WTC11 (cell line): ENCODE data around the gene NLRP1. TPM values are rescaled to one million over a fixed set of nuclear protein-coding genes. Genes with fewer than 3 reads are reported as not detected.

ENCODE experiments used
- ATAC-seq: fragments of 200-7000 bp; cut with Tn5 transposase; 2 replicates; pipeline ENCODE4 v1.10.0; 2021; ENCODE audit warnings: mild to moderate bottlenecking, moderate library complexity
- CTCF ChIA-PET: fragments of 300-600 bp; sonication (Branson Sonifier 250); formaldehyde crosslinking; loops from one replicate; lab custom pipeline; 2021; ENCODE audit warnings: antibody characterized with exemption; lab: Charles Lee
- POLR2A ChIA-PET: fragments of 350-600 bp; sonication (Branson Sonifier 250); formaldehyde crosslinking; loops from one replicate; lab custom pipeline; 2021; ENCODE audit warnings: antibody characterized with exemption; lab: Charles Lee
- DNase-seq: peaks from one replicate; pipeline ENCODE4 v3.0.0; 2021; ENCODE audit warnings: low spot score
- H3K27ac Mint-ChIP-seq: 2 replicates; pipeline ENCODE4 v1.8.0; 2021; ENCODE audit warnings: mixed read lengths
- H3K27me3 Mint-ChIP-seq: 2 replicates; pipeline ENCODE4 v1.8.0; 2021; ENCODE audit warnings: low read depth, mild to moderate bottlenecking, moderate library complexity, mixed read lengths
- H3K36me3 Mint-ChIP-seq: 2 replicates; pipeline ENCODE4 v1.8.0; 2021; ENCODE audit warnings: mixed read lengths
- H3K4me1 Mint-ChIP-seq: 2 replicates; pipeline ENCODE4 v1.8.0; 2022; ENCODE audit warnings: mixed read lengths
- H3K4me3 Mint-ChIP-seq: 2 replicates; pipeline ENCODE4 v1.8.0; 2021; ENCODE audit warnings: mild to moderate bottlenecking, moderate library complexity, mixed read lengths
- H3K9me3 Mint-ChIP-seq: 2 replicates; pipeline ENCODE4 v1.8.0; 2021; ENCODE audit warnings: mixed read lengths
- ATF1 ChIP-seq: sonication (generic); formaldehyde crosslinking; IDR thresholded peaks from 2 replicates; pipeline ENCODE4 v1.8.1; 2023; ENCODE audit warnings: mild to moderate bottlenecking, moderate library complexity, missing genetic modification reagents
- EMX1 ChIP-seq: fragments of 250-450 bp; sonication (Bioruptor Pico); IDR thresholded peaks from 2 replicates; pipeline ENCODE4 v1.8.0; 2021; ENCODE audit warnings: mild to moderate bottlenecking
- FOXK1 ChIP-seq: sonication (generic); formaldehyde crosslinking; IDR thresholded peaks from 2 replicates; pipeline ENCODE4 v1.8.0; 2022; ENCODE audit warnings: mild to moderate bottlenecking, moderate library complexity, missing genetic modification reagents
- GABPB1 ChIP-seq: sonication (generic); formaldehyde crosslinking; IDR thresholded peaks from 2 replicates; pipeline ENCODE4 v1.8.1; 2023; ENCODE audit warnings: mild to moderate bottlenecking, missing genetic modification reagents
- ZNF232 ChIP-seq: sonication (generic); formaldehyde crosslinking; IDR thresholded peaks from 2 replicates; pipeline ENCODE4 v1.8.0; 2022; ENCODE audit warnings: mild to moderate bottlenecking, missing genetic modification reagents
- total RNA-seq: library from RNA; stranded (reverse); gene quantifications from 3 replicates; pipeline ENCODE4 v1.2.3, GENCODE V29; 2021
- TF ChIP-seq, protein P1 (sequence below): sonication (generic); formaldehyde crosslinking; IDR thresholded peaks from 2 replicates; pipeline ENCODE4 v1.8.0; 2022; ENCODE audit warnings: mild to moderate bottlenecking, missing genetic modification reagents
- TF ChIP-seq, protein P2 (sequence below): sonication (generic); formaldehyde crosslinking; IDR thresholded peaks from 2 replicates; pipeline ENCODE4 v1.8.0; 2022; ENCODE audit warnings: missing genetic modification reagents
- TF ChIP-seq, protein P3 (sequence below): fragments of 250-450 bp; sonication (Bioruptor Pico); conservative IDR thresholded peaks from 2 replicates; pipeline ENCODE4 v1.9.0; 2021; ENCODE audit warnings: mild to moderate bottlenecking
- TF ChIP-seq, protein P4 (sequence below): fragments of 250-450 bp; sonication (Bioruptor Pico); IDR thresholded peaks from 2 replicates; pipeline ENCODE4 v2.1.2; 2022; ENCODE audit warnings: mild to moderate bottlenecking, moderate library complexity
- TF ChIP-seq, protein P5 (sequence below): sonication (generic); formaldehyde crosslinking; conservative IDR thresholded peaks from 2 replicates; pipeline ENCODE4 v1.8.1; 2023; ENCODE audit warnings: mild to moderate bottlenecking, low read depth, missing genetic modification reagents, moderate library complexity
- TF ChIP-seq, protein P6 (sequence below): sonication (generic); formaldehyde crosslinking; IDR thresholded peaks from 2 replicates; pipeline ENCODE4 v1.8.0; 2023; ENCODE audit warnings: missing genetic modification reagents, mild to moderate bottlenecking, borderline replicate concordance

The NLRP1 gene
- total RNA-seq, 1 experiment from 2014 or later, result 17.6 TPM

DNA sequence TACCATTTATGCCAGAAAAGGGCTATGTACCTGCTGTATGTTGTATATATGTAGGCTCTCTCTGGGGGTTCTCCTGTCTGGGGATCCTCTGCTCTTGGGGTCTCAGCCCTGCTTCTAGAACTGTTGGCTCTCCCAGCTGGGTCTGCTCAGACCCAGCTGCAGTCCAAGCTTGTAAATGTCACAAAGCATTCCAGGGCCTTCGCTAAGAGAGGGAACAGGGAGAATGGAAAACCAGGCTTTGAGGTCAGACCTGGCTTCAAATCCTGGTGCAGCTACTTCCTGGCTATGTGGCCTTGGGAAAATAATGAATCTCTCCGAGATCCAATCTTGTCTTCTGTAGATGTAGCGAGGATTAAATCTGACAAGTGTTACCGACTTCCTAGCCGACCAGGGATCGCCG is 44.0 kb downstream of the NLRP1 start:
- Mint-ChIP-seq H3K27ac (no peak overlapping the region), H3K36me3 (no peaks in the 10 kb centered on the region), H3K4me3 (no peak overlapping the region), H3K4me1 (peaks cover 9% of the 10 kb centered on the region), H3K9me3 (no peaks in the 10 kb centered on the region), H3K27me3 (peaks cover 2% of the 10 kb centered on the region; the same call in 1 of the 2 replicates)
- ChIA-PET POLR2A (no interaction called here), CTCF (no interaction called here)
- DNase-seq (no peak), ATAC-seq (no peak)
- TF ChIP-seq, protein P1, sequence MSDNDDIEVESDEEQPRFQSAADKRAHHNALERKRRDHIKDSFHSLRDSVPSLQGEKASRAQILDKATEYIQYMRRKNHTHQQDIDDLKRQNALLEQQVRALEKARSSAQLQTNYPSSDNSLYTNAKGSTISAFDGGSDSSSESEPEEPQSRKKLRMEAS, result no peak
- TF ChIP-seq, protein P2, sequence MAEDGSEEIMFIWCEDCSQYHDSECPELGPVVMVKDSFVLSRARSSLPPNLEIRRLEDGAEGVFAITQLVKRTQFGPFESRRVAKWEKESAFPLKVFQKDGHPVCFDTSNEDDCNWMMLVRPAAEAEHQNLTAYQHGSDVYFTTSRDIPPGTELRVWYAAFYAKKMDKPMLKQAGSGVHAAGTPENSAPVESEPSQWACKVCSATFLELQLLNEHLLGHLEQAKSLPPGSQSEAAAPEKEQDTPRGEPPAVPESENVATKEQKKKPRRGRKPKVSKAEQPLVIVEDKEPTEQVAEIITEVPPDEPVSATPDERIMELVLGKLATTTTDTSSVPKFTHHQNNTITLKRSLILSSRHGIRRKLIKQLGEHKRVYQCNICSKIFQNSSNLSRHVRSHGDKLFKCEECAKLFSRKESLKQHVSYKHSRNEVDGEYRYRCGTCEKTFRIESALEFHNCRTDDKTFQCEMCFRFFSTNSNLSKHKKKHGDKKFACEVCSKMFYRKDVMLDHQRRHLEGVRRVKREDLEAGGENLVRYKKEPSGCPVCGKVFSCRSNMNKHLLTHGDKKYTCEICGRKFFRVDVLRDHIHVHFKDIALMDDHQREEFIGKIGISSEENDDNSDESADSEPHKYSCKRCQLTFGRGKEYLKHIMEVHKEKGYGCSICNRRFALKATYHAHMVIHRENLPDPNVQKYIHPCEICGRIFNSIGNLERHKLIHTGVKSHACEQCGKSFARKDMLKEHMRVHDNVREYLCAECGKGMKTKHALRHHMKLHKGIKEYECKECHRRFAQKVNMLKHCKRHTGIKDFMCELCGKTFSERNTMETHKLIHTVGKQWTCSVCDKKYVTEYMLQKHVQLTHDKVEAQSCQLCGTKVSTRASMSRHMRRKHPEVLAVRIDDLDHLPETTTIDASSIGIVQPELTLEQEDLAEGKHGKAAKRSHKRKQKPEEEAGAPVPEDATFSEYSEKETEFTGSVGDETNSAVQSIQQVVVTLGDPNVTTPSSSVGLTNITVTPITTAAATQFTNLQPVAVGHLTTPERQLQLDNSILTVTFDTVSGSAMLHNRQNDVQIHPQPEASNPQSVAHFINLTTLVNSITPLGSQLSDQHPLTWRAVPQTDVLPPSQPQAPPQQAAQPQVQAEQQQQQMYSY (CRISPR knock-in tag), result 0 out of 2 replicates have a peak, but pooled peaks have one; percentile 12
- TF ChIP-seq, protein P3, sequence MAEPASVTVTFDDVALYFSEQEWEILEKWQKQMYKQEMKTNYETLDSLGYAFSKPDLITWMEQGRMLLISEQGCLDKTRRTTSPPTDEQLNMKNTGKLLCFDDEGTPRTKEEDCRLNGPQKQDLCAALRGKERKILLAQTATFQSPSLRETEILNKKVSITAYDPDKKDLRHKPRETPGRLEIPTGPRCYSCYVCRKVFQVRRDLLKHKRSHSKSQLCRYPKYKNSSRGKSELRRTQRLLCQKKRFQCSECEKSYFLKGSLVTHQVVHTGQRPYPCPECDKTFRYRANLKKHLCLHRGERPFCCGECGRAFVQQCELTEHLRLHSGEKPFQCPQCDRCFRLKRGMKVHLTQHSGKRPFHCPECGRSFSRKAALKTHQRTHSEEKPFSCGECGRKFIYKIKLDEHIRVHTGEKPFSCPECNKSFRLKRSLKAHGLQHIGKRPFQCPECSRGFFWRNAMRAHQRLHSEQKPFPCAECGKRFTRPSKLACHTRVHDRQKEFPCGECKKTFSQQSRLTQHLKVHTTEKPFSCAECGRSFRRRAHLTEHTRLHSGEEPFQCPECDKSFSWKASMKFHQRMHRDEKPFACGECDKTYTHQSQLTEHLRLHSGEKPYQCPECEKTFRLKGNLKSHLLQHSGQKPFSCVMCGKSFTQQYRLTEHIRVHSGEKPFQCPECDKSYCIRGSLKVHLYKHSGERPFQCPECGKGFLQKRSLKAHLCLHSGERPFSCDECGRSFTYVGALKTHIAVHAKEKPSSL (CRISPR knock-in tag), result no peak
- TF ChIP-seq ZNF232, result no peak

DNA sequence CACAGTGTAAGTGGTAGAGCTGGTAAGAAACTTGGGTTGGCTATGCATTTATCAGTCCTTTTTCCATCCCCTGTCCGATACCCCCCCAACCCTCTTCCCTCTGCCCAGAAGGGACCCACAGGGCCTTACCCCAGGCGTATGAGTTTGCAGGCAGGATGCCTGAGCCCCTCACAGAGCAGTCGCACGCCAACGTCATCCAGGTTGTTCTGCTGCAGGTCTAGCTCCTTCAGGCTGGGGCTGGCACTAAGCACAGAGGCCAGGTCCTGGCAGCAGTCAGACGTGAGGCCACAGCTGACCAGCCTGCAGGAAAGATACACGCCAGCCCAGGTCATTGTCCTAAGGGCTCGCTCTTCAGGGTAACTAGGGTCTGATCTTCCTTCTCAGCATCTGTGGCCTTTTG is 45.0 kb downstream of the NLRP1 start:
- Mint-ChIP-seq H3K4me1 (peaks cover 9% of the 10 kb centered on the region), H3K36me3 (no peaks in the 10 kb centered on the region), H3K27ac (no peak overlapping the region; the same call in 1 of the 2 replicates)
- TF ChIP-seq, protein P3 (CRISPR knock-in tag), result no peak
- TF ChIP-seq GABPB1 (CRISPR knock-in tag), result no peak
- TF ChIP-seq ATF1, result no peak
- TF ChIP-seq FOXK1, result no peak
- TF ChIP-seq, protein P4, sequence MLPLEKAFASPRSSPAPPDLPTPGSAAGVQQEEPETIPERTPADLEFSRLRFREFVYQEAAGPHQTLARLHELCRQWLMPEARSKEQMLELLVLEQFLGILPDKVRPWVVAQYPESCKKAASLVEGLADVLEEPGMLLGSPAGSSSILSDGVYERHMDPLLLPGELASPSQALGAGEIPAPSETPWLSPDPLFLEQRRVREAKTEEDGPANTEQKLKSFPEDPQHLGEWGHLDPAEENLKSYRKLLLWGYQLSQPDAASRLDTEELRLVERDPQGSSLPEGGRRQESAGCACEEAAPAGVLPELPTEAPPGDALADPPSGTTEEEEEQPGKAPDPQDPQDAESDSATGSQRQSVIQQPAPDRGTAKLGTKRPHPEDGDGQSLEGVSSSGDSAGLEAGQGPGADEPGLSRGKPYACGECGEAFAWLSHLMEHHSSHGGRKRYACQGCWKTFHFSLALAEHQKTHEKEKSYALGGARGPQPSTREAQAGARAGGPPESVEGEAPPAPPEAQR (CRISPR knock-in tag), result no peak
- TF ChIP-seq, protein P5, sequence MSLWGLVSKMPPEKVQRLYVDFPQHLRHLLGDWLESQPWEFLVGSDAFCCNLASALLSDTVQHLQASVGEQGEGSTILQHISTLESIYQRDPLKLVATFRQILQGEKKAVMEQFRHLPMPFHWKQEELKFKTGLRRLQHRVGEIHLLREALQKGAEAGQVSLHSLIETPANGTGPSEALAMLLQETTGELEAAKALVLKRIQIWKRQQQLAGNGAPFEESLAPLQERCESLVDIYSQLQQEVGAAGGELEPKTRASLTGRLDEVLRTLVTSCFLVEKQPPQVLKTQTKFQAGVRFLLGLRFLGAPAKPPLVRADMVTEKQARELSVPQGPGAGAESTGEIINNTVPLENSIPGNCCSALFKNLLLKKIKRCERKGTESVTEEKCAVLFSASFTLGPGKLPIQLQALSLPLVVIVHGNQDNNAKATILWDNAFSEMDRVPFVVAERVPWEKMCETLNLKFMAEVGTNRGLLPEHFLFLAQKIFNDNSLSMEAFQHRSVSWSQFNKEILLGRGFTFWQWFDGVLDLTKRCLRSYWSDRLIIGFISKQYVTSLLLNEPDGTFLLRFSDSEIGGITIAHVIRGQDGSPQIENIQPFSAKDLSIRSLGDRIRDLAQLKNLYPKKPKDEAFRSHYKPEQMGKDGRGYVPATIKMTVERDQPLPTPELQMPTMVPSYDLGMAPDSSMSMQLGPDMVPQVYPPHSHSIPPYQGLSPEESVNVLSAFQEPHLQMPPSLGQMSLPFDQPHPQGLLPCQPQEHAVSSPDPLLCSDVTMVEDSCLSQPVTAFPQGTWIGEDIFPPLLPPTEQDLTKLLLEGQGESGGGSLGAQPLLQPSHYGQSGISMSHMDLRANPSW (CRISPR knock-in tag), result no peak
- TF ChIP-seq EMX1 (CRISPR knock-in tag), result no peak
- TF ChIP-seq, protein P6, sequence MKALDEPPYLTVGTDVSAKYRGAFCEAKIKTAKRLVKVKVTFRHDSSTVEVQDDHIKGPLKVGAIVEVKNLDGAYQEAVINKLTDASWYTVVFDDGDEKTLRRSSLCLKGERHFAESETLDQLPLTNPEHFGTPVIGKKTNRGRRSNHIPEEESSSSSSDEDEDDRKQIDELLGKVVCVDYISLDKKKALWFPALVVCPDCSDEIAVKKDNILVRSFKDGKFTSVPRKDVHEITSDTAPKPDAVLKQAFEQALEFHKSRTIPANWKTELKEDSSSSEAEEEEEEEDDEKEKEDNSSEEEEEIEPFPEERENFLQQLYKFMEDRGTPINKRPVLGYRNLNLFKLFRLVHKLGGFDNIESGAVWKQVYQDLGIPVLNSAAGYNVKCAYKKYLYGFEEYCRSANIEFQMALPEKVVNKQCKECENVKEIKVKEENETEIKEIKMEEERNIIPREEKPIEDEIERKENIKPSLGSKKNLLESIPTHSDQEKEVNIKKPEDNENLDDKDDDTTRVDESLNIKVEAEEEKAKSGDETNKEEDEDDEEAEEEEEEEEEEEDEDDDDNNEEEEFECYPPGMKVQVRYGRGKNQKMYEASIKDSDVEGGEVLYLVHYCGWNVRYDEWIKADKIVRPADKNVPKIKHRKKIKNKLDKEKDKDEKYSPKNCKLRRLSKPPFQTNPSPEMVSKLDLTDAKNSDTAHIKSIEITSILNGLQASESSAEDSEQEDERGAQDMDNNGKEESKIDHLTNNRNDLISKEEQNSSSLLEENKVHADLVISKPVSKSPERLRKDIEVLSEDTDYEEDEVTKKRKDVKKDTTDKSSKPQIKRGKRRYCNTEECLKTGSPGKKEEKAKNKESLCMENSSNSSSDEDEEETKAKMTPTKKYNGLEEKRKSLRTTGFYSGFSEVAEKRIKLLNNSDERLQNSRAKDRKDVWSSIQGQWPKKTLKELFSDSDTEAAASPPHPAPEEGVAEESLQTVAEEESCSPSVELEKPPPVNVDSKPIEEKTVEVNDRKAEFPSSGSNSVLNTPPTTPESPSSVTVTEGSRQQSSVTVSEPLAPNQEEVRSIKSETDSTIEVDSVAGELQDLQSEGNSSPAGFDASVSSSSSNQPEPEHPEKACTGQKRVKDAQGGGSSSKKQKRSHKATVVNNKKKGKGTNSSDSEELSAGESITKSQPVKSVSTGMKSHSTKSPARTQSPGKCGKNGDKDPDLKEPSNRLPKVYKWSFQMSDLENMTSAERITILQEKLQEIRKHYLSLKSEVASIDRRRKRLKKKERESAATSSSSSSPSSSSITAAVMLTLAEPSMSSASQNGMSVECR (CRISPR knock-in tag), result no peak
- TF ChIP-seq, all 79 proteins: peak for 0
- POLR2A ChIA-PET, result no interaction called here
- no peak for DNase-seq
- CTCF ChIA-PET, result no interaction called here
- ATAC-seq, result no peak
- Mint-ChIP-seq H3K4me3 (no peak overlapping the region), H3K27me3 (peaks cover 2% of the 10 kb centered on the region; the same call in 1 of the 2 replicates), H3K9me3 (no peaks in the 10 kb centered on the region)
